Stimulated activated CD8-positive, alpha-beta memory T cell treated with anti-CD3 and anti-CD28 coated beads, Interleukin-2, amount 100 ng/mL, for 1 hour (primary cell): Measurements from ENCODE around the gene PSG3.
A peak's percentile ranks its signal among the peaks of the same experiment; 100 is the strongest.
"Not testable (repeated sequence)": the region's sequence is repeated elsewhere in the genome, so short reads cannot be mapped to it uniquely, and the experiment has no call there.

ENCODE experiments used
- DNase-seq, 2 donors: peaks; one replicate each; pipeline ENCODE4 v3.0.0-alpha.2; 2020; ENCODE audit warnings: low read depth in 2 of 2

PSG3 gene

DNA sequence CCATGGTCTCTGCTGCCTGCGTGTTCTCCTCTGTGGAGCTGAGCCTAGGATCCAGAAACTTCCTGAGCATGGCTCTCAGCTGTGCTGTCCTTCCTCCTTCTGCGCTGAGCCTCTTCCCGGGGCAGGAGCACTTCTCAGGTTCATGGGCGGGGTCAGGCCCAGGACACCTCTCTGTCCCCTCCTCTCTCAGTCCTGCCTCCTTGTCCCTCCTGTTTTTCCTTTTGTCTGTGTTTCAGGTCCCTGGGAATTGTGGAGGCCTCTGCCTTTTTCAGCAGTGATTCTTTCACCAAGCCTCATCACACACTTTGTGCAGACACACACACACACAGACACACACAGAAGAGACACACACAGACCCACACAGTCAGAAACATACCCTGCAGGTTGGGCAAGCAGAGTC is at the start of gene PSG3:
Gene PSG3, minus strand, starts transcription at position 101 of the 400 bp plus-strand sequence. Its CDS starts 97 bp downstream, at position 4.
- not testable (repeated sequence) for DNase-seq

DNA sequence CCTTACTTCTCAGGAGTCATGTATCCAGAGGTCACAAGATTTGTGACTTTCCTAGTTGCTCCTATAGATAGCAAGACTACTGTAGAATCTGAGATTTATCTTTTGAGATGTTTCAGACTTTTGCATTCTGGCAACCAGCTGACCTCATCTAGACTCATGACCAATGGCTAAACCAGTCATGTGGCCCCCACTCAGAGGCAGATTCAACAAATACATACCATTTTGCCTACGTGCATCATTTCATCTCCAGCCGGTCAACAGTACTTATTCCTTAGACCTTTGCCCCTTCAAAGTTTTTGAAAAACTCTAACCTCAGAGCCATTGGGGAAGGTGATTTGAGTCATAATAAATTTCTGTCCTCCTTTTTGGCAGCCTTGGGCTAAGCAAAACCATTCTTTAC is 48.5 kb upstream of the PSG3 start:
- not testable (repeated sequence) for DNase-seq

DNA sequence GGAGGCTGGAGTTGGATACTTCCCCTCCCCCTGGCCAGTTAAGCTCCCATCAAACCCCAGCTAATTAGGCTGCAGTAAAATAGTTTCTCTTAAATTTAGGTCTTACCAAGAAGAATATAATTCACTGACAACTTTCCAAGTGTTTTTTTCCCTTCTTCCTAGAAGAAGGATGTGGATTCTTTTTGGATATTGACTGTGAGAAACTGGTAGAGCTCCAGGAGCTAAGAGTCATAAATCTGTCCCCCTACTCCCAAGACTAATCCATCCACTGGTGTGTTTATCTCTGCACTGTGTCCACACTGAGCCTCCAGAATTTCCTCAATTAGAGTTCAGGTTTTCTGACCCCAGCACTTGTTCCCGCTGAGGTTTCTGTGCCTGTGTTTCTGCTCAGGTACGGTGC is 47.5 kb upstream of the PSG3 start:
- DNase-seq: not testable (repeated sequence)

DNA sequence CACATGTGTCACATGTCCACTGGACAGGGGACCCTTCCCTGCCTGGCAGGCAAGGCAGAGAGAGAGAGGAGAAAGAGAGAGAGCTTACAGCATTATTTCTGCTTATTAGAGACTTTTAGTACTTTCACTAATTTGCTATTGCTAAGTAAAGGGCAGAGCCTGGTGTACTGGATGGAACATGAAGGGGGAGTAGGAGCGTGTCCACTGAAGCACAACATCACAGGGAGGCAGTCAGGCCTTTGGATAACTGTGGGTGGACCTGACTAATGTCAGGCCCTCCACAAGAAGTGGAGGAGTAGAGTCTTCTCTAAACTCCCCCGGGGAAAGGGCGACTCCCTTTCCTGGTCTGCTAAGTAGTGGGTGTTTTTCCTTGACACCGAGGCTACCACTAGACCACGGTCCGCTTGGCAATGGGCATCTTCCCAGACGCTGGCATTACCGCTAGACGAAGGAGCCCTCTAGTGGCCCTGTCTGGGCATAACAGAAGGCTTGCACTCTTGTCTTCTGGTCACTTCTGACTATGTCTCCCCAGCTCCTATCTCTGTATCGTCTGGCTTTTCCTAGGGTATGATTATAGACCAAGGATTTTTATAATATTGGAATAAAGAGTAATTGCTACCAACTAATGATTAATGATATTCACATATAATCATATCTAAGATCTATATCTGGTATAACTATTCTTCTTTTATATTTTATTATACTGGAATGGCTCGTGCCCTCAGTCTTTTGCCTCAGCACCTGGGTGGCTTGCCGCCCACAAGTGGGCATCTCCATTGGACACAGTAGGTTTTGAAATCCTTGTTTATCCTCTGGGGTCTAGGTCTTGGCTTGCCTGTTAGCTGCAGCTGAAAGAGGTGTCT is 36.7 kb upstream of the PSG3 start:
- DNase-seq: peak in 1 of 2 donors; percentile 15

DNA sequence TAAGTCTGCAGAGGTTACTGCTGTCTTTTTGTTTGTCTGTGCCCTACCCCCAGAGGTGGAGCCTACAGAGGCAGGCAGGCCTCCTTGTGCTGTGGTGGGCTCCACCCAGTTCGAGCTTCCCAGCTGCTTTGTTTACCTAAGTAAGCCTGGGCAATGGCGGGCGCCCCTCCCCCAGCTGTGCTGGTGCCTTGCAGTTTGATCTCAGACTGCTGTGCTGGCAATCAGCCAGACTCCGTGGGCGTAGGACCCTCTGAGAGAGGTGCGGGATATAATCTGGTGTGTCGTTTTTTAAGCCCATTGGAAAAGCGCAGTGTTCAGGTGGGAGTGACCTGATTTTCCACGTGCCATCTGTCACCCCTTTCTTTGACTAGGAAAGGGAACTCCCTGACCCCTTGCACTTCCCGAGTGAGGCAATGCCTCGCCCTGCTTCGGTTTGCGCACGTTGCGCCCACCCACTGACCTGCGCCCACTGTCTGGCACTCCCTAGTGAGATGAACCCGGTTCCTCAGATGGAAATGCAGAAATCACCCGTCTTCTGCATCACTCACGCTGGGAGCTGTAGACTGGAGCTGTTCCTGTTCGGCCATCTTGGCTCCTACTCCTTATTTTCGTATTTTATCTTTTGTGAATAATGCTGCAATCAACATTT is 34.4 kb upstream of the PSG3 start:
- DNase-seq: not testable (repeated sequence)

DNA sequence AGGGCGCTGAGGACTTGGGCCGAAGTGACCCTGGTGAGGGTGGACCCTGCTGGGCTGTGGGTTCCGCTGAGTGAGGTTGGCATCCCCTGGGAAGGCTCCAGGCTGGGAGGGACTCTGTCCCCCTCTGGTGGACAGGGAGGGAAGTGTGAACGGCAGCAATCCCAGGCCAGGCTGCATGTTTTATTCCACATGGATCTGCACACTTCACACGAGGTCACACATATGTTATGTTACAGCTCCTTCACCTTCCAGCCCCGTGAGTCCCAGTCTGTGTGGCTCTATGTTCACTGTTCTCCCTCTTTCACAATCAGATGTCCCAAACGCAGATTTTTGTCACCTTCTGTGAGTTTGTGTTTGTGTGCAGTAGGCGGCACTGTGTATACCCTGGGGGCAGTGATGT is 27.0 kb upstream of the PSG3 start:
- DNase-seq: not testable (repeated sequence)

DNA sequence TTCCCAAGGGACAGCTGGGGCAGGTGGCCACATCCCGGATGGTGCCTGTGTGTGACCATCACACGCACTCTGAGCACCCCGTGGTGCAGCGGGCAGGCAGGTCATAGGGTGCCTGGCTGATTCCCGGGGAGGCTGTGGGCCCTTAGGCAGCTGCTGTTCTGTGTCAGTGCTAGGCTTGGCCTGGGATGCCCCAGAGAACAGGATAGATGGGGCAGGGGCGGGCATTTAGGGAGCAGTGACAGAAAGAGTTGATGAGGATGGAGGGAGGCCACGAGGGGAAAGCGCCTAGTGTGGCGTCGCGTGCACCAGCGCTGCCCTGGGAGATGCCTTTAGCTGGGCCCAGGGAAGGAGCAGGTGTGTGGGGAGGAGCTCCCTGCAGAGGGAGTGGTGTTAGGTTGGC is 26.6 kb upstream of the PSG3 start:
- DNase-seq: not testable (repeated sequence)

DNA sequence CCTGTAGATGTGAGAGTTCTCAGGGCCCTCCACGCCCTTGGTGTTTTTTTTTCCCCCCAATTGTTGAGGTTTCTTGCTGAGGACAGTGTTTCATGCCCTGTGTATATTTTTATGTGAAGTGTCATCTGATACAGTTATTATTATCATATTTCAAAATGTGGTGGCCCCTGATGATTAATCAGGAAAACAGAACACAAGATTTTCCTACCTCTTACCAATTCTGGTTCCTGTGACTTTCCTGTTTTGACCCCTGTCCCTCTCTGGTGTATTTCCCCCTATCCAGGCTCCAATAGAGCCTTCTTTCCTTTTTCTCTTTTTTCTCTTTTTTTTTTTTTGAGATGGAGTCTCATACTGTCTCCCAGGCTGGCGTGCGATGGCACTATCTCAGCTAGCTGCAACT is 24.6 kb upstream of the PSG3 start:
- DNase-seq: no peak

DNA sequence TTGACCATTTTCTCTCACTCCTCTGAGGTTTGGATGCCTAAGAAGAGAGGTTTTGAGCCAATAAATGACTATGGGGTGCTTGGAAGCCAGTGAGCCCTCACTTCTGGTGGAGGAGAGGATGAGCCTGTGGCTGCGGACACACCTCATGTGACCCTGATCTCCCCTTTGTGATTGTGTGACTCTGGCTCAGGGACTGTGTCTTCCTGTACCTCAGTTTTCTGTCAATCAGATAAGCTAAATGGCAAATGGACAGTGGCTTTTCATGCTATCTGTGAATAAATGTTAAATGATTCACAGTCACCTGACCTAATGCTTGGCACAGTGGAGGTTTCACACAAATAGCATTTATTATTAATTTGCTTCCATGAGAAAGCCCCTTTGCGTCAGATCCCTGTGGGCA is 22.5 kb upstream of the PSG3 start:
- DNase-seq: no peak

DNA sequence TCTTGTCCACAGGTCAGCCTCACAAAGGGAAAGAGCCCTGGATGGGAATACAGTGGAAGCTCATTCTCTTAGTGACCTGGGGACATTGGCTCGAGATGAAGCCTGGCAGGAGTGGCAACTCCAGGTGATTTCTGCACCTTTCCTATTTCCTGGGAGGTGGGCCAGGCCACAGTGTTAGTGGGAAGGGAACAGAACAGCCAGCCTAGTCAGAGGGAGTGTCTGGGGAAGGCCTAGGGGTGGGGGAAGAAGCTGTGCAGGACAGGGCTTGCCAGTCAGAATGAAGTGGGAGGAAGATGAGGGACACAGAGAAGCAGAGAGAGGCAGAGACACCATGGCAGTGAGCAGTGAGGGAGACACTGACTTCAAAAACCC is 21.6 kb upstream of the PSG3 start:
- not testable (repeated sequence) for DNase-seq

DNA sequence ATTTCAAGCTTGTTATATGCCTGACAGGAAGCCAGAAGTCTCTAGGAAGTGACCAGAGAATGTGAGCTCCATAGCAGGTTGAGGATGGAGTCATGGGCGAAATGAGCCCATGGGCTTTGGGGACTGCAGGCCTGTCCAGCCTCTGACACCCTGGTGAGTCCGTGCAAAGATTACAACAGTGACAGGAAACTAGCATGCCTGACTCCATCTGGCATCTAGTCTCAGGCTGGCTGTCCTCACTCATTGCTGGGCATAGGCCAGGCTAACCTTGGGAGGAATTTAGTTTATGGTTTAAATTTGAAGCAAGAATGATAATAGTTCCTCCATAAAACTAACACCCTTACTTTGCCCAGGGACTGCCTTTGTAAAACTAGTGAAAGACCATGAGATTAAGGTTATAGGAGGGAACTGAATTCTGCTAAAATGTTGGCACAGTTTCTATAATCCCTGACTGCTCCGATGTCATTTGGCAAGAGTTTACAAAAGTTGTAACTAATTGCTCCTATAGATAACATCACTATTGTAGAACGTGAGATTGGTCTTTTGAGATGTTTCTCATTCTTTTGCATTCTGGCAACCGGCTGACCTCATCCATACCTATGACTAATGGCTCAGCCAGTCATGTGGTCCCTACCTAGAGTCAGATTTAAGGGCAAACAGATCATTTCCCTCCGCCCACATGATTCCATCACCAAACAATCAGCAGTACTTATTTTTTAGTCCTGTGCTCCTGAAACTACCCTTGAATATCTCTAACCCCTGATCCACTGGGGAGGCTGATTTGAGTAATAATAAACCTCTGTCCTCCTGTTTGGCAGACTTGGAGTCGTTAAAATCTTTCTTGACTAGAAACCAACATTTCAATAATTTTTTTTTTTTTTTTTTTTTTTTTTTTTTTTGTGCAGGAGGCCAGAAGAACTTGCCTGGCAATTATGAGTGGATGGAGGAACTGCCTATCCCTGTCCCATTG is 21.0 kb upstream of the PSG3 start:
- not testable (repeated sequence) for DNase-seq

DNA sequence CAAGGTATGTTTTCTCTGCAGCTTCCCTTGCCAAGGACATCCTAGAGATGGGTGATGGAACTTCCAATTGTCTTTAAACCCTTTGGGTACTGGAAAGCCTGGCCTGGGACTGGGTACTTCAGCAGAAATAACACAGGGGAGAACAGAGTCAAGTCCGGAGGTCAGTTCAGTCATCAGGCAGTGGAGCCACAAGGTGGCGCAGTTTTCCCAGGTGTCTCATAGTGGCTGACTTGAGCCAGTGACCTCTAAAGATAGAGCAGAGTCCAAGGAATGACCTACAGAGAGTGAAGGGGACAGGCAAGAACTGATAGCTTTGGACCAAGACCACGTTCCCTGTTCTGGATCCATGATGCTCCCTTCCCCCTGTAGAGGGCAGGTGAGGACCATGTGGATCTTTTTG is 18.4 kb upstream of the PSG3 start:
- DNase-seq: not testable (repeated sequence)

DNA sequence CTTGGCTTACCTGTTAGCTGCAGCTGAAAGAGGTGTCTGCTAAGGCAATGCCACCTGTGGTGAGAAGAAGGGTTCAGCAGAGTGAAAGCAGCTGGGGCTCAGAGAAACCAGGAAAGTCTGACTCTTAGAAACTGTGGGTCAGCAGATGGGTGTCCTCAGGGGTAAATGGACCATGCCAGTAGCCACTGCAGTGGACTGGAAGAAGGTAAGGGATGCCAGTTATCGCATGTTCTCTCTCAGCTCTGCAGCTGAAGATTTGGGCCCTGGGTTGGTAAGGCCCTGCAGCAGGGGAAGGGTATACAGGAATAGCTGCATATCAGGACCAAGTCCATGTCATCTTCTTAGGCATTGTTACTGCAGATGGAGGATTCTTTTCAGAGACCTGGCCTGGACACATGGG is 12.0 kb upstream of the PSG3 start:
- DNase-seq: not testable (repeated sequence)

DNA sequence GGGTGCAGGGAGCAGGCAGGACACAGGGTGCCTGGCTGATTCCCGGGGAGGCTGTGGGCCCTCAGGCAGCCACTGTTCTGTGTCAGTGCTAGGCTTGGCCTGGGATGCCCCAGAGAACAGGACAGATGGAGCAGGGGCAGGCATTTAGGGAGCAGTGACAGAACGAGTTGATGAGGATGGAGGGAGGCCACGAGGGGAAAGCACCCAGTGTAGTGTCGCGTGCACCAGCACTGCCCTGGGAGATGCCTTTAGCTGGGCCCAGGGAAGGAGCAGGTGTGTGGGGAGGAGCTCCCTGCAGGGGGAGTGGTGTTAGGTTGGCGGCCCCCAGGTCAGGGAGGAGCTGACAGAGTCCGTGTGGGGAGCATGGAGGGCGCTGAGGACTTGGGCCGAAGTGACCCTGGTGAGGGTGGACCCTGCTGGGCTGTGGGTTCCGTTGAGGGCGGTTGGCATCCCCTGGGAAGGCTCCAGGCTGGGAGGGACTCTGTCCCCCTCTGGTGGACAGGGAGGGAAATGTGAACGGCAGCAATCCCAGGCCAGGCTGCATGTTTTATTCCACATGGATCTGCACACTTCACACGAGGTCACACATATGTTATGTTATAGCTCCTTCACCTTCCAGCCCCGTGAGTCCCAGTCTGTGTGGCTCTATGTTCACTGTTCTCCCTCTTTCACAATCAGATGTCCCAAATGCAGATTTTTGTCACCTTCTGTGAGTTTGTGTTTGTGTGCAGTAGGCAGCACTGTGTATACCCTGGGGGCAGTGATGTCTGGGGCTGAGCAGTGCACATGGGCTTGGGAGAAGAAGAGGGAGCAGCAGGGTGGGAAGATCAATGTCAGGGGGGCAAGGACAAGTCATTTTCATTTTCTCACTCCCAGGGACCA is 1.7 kb upstream of the PSG3 start:
- not testable (repeated sequence) for DNase-seq

DNA sequence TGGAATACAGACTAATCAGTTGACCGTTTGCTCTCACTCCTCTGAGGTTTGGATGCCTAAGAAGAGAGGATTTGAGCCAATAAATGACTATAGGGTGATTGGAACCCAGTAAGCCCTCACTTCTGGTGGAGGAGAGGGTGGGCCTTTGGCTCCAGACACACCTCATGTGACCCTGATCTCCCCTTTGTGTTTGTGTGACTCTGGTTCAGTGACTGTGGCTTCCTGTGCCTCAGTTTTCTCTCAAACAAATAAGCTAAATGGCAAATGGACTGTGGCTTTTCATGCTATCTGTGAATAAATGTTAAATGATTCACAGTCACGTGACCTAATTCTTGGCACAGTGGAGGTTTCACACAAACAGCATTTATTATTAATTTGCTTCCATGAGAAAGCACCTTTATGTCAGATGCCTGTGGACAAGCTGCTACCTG is 2.7 kb downstream of the PSG3 start:
- DNase-seq: not testable (repeated sequence)

DNA sequence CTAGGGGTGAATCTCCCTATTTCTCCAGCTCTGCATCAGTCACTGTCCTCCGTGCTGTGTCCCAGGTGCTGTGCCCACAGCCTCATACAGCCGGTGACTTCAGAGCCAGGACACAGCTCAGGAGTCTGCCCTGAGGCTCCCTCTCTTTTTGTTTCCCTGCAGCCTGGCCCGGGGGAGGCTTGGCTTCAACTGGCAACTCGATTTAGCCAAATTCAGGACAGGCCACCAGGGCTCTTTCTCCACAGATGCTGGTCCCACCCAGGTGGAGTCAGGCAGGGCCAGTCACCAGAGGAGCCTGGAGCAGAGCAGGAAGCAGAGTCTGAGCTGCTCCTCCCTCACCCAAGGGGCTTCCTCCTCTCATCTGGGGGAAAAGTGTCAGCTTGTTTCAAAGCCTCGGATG is 11.9 kb downstream of the PSG3 start:
- DNase-seq: not testable (repeated sequence)

DNA sequence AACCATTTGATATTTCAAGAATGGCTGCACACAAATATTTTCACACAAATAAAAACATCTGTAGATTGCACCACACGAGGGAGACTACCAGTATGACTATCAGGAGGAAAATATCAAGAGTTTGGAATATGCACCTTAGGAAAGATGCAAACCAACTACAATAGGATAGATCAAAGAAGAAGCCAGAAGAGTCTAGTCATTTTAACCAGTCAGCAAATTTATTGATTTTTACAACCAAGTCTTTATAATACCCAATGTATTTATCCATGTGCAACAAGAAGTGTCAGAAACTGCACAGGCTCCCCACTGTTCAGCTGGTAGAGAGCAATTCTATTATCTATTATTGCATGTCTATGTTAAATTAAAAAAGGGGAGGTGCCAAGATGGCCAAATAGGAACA is 26.3 kb downstream of the PSG3 start:
- DNase-seq: not testable (repeated sequence)

DNA sequence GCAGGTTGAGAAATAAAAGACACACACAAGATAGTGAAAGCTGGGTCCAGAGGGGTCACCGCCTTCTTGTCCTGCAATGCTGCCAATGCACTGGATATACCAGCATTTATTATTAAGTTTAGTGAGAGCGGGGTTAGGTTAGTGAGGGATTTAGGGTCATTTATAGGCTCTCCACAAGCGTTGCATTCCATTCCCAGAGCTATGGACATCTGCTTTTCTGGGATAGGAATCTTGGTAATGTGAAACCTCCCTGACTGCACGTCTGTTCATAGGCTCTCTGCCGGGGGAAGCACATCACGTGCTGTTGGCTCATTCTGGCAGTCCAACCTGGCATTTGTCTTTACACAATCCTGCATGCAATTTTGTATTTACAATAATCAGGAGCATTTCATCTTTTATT is 27.5 kb downstream of the PSG3 start:
- not testable (repeated sequence) for DNase-seq

DNA sequence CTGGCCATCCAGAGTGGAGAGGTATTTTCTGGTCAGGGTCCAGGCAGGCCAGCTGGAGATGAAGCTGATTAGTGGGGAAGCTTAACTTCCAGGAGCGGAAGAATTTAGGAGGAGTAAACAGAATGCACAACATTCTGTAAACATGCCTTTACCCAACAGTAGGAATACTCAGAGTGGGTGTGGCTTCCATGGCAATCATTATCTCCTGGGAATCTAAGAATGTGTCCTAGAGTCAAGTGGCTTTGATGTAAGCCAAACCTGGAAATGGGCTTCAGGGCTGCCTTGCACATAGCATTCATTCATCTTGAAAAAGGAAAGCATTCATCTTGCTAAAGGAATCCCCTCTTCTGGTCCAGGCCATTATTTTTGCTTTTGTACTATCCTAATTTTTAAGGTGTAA is 29.3 kb downstream of the PSG3 start:
- not testable (repeated sequence) for DNase-seq

DNA sequence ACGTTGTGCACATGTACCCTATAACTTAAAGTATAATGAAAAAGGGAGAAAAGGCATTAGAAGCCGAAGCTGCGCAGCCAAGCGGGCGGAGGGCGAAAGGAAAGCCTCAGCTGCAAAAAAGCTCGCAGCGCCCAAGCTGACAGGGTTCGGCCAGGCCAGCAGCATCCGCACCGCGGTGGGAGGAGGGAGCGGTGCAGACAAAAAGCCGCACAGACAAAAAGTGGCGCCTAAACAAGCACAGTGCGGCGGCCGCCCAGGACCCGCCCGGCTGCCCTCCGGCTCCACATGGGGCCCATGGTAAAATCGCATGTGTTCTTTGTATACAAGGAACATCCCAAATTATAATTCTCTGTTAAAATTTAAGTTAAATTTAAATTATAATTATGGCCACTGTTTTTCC is 42.4 kb downstream of the PSG3 start:
- no peak for DNase-seq
